SK-N-SH treated with all-trans-retinoic acid at 6 μM for 48 hours (cell line): ENCODE measurements around the gene AGAP1.

ENCODE experiments used
- ATAC-seq: fragments of 200-7000 bp; cut with Tn5 transposase; 3 replicates; pipeline ENCODE4 v1.9.1; 2020; ENCODE audit warnings: mild to moderate bottlenecking, moderate library complexity
- ARNTL ChIP-seq: fragments of 450-650 bp; formaldehyde crosslinking; IDR thresholded peaks from 2 replicates; pipeline ENCODE4 v1.5.0; 2020; ENCODE audit warnings: low read depth, mild to moderate bottlenecking, moderate library complexity, borderline replicate concordance
- BACH2 ChIP-seq: fragments of 250-450 bp; sonication (Bioruptor Pico); IDR thresholded peaks from 2 replicates; pipeline ENCODE4 v1.9.0; 2021; ENCODE audit warnings: mild to moderate bottlenecking, borderline replicate concordance
- CSDC2 ChIP-seq: fragments of 250-450 bp; sonication (Bioruptor Pico); IDR thresholded peaks from 2 replicates; pipeline ENCODE4 v1.5.0; 2020; ENCODE audit warnings: mild to moderate bottlenecking, moderate library complexity
- ESRRG ChIP-seq: fragments of 250-450 bp; sonication (Bioruptor Pico); IDR thresholded peaks from 2 replicates; pipeline ENCODE4 v1.6.1; 2021; ENCODE audit warnings: mild to moderate bottlenecking
- GLIS3 ChIP-seq: fragments of 250-450 bp; sonication (Bioruptor Pico); IDR thresholded peaks from 2 replicates; pipeline ENCODE4 v1.5.0; 2020; ENCODE audit warnings: mild to moderate bottlenecking, moderate library complexity
- ISL1 ChIP-seq: fragments of 250-450 bp; sonication (Bioruptor Pico); IDR thresholded peaks from 2 replicates; pipeline ENCODE4 v2.1.2; 2022; ENCODE audit warnings: mild to moderate bottlenecking, moderate library complexity
- OSR1 ChIP-seq: fragments of 250-450 bp; sonication (Bioruptor Pico); IDR thresholded peaks from 2 replicates; pipeline ENCODE4 v1.8.0; 2022; ENCODE audit warnings: moderate library complexity, mild to moderate bottlenecking, inconsistent platforms
- SNAI2 ChIP-seq: fragments of 250-450 bp; sonication (Bioruptor Pico); IDR thresholded peaks from 2 replicates; pipeline ENCODE4 v1.5.0; 2020; ENCODE audit warnings: mild to moderate bottlenecking, moderate library complexity
- TCF4 ChIP-seq: fragments of 250-450 bp; sonication (Bioruptor Pico); IDR thresholded peaks from 2 replicates; pipeline ENCODE4 v1.8.0; 2021; ENCODE audit warnings: mild to moderate bottlenecking, moderate library complexity, borderline replicate concordance
- ZC3H10 ChIP-seq: fragments of 250-450 bp; sonication (Bioruptor Pico); IDR thresholded peaks from 2 replicates; pipeline ENCODE4 v1.5.1; 2021; ENCODE audit warnings: mild to moderate bottlenecking, moderate library complexity
- ZFP30 ChIP-seq: fragments of 450-650 bp; formaldehyde crosslinking; IDR thresholded peaks from 2 replicates; pipeline ENCODE4 v1.5.0; 2022; ENCODE audit warnings: mild to moderate bottlenecking, moderate library complexity
- ZNF565 ChIP-seq: fragments of 450-650 bp; formaldehyde crosslinking; conservative IDR thresholded peaks from 2 replicates; pipeline ENCODE4 v1.5.0; 2020; ENCODE audit warnings: low read depth, mild to moderate bottlenecking, moderate library complexity
- ZNF70 ChIP-seq: fragments of 450-650 bp; formaldehyde crosslinking; IDR thresholded peaks from 2 replicates; pipeline ENCODE4 v1.5.0; 2020; ENCODE audit warnings: mild to moderate bottlenecking, moderate library complexity
- ZNF8 ChIP-seq: fragments of 450-650 bp; formaldehyde crosslinking; IDR thresholded peaks from 2 replicates; pipeline ENCODE4 v1.5.0; 2020; ENCODE audit warnings: mild to moderate bottlenecking, moderate library complexity
- TF ChIP-seq, protein P1 (sequence below): fragments of 250-450 bp; sonication (Bioruptor Pico); IDR thresholded peaks from 2 replicates; pipeline ENCODE4 v1.5.1; 2021; ENCODE audit warnings: mild to moderate bottlenecking, moderate library complexity
- TF ChIP-seq, protein P2 (sequence below): fragments of 250-450 bp; sonication (Bioruptor Pico); IDR thresholded peaks from 2 replicates; pipeline ENCODE4 v1.8.0; 2021; ENCODE audit warnings: low read depth, mild to moderate bottlenecking, moderate library complexity, borderline replicate concordance
- TF ChIP-seq, protein P3 (sequence below): fragments of 250-450 bp; sonication (Bioruptor Pico); IDR thresholded peaks from 2 replicates; pipeline ENCODE4 v1.5.1; 2020; ENCODE audit warnings: low read depth, mild to moderate bottlenecking, moderate library complexity
- TF ChIP-seq, protein P4 (sequence below): fragments of 250-450 bp; sonication (Bioruptor Pico); IDR thresholded peaks from 2 replicates; pipeline ENCODE4 v1.5.0; 2020; ENCODE audit warnings: mild to moderate bottlenecking, moderate library complexity
- TF ChIP-seq, protein P5 (sequence below): fragments of 250-450 bp; sonication (Bioruptor Pico); IDR thresholded peaks from 2 replicates; pipeline ENCODE4 v1.8.0; 2020; ENCODE audit warnings: mild to moderate bottlenecking, moderate library complexity, borderline replicate concordance

The AGAP1 gene

DNA sequence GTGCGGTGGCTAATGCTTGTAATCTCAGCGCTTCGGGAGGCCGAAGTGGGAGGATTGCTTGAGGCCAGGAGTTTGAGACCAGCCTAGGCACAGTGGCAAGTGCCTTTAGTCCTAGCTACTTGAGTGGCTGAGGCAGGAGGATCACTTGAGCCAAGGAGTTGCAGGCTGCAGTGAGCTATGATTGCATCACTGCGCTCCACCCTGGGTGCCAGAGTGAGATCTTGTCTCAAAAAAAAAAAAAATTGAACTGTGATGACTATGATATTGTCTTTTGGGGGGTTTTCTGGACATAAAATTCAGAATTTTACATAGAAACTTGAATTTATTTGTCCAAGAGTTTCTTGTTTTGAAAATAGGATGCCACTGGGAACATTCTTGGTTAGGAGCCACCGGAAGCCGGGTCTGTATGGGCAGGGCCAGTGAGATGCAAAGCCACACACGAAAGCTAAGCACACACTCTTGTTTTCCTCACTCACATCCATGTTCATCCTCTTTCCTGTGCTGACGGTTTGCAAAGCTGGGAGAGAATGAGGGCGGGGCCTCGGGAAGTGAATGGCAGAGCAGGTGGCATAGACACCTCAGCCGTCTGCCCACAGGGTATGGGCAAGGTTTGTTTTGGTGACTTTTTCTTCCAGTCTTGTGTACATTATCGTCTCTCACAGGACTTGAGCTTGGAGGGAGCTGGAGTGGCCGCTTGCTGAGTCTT, 12.6 kb downstream of the AGAP1 start:
- no peak for ATAC-seq
- no peak for TF ChIP-seq OSR1 (CRISPR knock-in tag)
- no peak for TF ChIP-seq ARNTL (CRISPR knock-in tag)
- no peak for TF ChIP-seq ZNF70 (CRISPR knock-in tag)

DNA sequence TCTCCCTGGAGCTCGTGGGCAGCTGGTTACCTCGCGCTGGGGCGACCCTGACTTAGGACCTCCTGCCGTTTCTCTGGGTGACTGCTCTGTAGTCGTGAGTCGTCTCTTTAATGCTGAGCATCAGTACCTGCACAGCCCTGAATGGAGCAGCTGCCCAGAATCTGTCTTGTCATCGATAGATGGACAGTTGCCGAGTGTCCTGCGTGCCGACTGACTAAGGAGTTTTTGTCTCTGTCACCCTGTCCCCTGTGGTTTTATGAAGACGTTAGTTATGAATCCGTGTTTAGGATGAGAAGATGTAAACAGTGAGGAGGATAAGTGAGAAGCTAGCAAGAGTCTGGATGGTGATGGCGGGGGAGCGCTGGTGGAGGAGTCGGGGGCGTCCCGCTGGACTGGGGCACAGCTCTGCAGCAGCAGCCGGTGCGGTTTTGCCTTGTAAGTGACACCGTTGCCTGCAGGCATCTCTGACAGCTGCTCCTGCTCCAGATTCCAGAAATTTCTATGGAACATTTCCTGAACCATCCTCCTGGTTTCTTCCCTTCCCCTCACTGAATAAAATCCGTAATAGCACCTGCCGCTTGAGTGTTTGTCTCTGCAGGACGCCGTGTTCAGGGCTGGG, 13.3 kb downstream of the AGAP1 start:
- no peak for ATAC-seq
- TF ChIP-seq, protein P1, sequence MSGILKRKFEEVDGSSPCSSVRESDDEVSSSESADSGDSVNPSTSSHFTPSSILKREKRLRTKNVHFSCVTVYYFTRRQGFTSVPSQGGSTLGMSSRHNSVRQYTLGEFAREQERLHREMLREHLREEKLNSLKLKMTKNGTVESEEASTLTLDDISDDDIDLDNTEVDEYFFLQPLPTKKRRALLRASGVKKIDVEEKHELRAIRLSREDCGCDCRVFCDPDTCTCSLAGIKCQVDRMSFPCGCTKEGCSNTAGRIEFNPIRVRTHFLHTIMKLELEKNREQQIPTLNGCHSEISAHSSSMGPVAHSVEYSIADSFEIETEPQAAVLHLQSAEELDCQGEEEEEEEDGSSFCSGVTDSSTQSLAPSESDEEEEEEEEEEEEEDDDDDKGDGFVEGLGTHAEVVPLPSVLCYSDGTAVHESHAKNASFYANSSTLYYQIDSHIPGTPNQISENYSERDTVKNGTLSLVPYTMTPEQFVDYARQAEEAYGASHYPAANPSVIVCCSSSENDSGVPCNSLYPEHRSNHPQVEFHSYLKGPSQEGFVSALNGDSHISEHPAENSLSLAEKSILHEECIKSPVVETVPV (CRISPR knock-in tag), result no peak
- TF ChIP-seq ZNF8 (CRISPR knock-in tag) (no peak), SNAI2 (no peak), GLIS3 (CRISPR knock-in tag) (no peak), ZNF565 (CRISPR knock-in tag) (no peak), TCF4 (no peak), ISL1 (no peak)
- TF ChIP-seq, protein P2, sequence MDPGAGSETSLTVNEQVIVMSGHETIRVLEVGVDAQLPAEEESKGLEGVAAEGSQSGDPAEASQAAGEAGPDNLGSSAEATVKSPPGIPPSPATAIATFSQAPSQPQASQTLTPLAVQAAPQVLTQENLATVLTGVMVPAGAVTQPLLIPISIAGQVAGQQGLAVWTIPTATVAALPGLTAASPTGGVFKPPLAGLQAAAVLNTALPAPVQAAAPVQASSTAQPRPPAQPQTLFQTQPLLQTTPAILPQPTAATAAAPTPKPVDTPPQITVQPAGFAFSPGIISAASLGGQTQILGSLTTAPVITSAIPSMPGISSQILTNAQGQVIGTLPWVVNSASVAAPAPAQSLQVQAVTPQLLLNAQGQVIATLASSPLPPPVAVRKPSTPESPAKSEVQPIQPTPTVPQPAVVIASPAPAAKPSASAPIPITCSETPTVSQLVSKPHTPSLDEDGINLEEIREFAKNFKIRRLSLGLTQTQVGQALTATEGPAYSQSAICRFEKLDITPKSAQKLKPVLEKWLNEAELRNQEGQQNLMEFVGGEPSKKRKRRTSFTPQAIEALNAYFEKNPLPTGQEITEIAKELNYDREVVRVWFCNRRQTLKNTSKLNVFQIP (CRISPR knock-in tag), result no peak
- TF ChIP-seq, protein P3, sequence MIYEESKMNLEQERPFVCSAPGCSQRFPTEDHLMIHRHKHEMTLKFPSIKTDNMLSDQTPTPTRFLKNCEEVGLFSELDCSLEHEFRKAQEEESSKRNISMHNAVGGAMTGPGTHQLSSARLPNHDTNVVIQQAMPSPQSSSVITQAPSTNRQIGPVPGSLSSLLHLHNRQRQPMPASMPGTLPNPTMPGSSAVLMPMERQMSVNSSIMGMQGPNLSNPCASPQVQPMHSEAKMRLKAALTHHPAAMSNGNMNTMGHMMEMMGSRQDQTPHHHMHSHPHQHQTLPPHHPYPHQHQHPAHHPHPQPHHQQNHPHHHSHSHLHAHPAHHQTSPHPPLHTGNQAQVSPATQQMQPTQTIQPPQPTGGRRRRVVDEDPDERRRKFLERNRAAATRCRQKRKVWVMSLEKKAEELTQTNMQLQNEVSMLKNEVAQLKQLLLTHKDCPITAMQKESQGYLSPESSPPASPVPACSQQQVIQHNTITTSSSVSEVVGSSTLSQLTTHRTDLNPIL (CRISPR knock-in tag), result no peak

DNA sequence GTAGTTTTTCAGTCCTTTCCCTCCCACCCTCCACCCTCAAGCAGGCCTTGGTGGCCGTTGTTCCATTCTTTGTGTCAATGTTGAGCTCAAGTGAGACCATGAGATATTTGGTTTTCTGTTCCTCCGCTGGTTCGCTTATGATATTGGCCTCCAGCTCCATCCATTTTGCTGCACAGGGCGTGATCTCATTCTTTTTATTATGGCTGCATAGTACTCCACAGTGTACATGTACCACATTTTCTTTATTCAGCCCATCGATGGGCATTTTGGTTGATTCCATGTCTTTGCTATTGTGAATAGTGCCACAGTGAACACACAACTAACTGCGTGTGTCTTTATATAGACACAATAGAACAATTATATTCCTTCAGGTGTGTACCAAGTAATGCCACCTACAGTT, 14.1 kb downstream of the AGAP1 start:
- TF ChIP-seq ZNF8 (CRISPR knock-in tag) (no peak), ZFP30 (CRISPR knock-in tag) (no peak), ZC3H10 (CRISPR knock-in tag) (no peak), ARNTL (CRISPR knock-in tag) (no peak)
- TF ChIP-seq, protein P4, sequence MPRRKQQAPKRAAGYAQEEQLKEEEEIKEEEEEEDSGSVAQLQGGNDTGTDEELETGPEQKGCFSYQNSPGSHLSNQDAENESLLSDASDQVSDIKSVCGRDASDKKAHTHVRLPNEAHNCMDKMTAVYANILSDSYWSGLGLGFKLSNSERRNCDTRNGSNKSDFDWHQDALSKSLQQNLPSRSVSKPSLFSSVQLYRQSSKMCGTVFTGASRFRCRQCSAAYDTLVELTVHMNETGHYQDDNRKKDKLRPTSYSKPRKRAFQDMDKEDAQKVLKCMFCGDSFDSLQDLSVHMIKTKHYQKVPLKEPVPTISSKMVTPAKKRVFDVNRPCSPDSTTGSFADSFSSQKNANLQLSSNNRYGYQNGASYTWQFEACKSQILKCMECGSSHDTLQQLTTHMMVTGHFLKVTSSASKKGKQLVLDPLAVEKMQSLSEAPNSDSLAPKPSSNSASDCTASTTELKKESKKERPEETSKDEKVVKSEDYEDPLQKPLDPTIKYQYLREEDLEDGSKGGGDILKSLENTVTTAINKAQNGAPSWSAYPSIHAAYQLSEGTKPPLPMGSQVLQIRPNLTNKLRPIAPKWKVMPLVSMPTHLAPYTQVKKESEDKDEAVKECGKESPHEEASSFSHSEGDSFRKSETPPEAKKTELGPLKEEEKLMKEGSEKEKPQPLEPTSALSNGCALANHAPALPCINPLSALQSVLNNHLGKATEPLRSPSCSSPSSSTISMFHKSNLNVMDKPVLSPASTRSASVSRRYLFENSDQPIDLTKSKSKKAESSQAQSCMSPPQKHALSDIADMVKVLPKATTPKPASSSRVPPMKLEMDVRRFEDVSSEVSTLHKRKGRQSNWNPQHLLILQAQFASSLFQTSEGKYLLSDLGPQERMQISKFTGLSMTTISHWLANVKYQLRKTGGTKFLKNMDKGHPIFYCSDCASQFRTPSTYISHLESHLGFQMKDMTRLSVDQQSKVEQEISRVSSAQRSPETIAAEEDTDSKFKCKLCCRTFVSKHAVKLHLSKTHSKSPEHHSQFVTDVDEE (CRISPR knock-in tag), result no peak
- TF ChIP-seq, protein P1 (CRISPR knock-in tag), result no peak
- ATAC-seq, result no peak

DNA sequence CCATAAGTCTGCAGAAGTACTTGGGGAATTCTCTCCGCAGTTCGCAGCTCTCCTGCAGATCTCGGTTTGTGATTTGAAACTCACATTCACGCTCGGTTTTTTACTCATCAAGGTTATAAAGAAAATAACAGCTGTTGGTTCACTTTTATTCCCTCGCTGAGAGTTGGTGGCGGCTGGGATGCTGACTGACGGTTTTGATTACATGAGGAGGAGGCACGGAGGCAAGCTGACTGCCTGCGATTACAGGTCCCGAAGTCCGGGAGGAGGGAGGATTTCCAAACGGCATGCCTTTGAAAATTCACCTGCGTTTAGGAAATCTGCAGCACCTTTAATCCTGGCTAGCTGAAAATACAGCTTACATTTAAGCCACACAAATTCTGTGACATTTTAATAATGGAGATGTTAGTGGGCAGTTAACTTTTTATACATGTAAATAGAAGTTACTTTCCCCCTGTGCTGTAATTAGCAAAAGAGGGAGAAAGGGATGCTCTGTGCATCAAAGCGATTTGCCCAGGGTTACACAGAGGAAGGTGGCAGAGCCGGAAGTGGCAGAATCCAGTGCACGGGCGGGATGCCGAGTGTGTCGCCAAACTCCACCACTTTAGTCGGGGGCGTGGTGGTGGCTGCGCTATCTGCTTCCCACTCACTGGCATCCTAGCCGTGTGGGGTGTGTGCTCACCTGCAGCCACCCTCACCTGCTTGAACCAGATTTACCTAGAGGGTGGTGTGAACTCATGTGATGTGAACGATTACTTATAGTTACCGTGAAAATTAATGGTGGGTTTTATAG, 14.7 kb downstream of the AGAP1 start:
- no peak for ATAC-seq
- TF ChIP-seq ESRRG (CRISPR knock-in tag), result no peak
- no peak for TF ChIP-seq CSDC2 (CRISPR knock-in tag)
- TF ChIP-seq ZNF8 (CRISPR knock-in tag), result no peak
- TF ChIP-seq, protein P3 (CRISPR knock-in tag), result no peak
- TF ChIP-seq, protein P2 (CRISPR knock-in tag), result no peak
- TF ChIP-seq ISL1, result no peak
- TF ChIP-seq BACH2 (CRISPR knock-in tag), result no peak
- TF ChIP-seq, protein P5, sequence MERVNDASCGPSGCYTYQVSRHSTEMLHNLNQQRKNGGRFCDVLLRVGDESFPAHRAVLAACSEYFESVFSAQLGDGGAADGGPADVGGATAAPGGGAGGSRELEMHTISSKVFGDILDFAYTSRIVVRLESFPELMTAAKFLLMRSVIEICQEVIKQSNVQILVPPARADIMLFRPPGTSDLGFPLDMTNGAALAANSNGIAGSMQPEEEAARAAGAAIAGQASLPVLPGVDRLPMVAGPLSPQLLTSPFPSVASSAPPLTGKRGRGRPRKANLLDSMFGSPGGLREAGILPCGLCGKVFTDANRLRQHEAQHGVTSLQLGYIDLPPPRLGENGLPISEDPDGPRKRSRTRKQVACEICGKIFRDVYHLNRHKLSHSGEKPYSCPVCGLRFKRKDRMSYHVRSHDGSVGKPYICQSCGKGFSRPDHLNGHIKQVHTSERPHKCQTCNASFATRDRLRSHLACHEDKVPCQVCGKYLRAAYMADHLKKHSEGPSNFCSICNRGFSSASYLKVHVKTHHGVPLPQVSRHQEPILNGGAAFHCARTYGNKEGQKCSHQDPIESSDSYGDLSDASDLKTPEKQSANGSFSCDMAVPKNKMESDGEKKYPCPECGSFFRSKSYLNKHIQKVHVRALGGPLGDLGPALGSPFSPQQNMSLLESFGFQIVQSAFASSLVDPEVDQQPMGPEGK, result no peak
- TF ChIP-seq ZC3H10 (CRISPR knock-in tag), result no peak
